ENCODE results near the gene ZBTB34.

The ZBTB34 gene

DNA sequence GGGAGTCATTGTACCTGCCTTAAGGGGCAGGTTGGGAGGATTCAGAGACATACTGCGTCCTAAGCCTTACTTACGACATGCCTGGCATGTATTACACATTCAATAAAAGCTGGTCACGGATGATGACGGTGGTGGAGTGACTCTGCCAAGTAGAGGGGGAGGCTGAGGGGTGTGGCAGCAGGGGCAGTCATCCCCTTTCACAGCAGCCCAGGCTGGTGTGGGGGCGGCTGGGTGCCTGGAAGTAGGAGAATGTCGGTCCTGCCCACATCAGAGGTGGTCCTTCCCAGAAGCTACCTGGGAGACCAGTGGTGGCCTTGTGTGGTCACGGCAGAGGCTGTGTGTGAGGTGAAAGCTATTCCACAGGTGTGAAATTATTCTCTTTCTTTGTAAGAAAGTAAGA is 8.9 kb downstream of the ZBTB34 start:
- no peak for DNase-seq (ENCODE audit: low spot score)
- WGBS, 2 donors (ENCODE audit: extremely low coverage in 2 of 2, insufficient read length in 2 of 2, insufficient replicate concordance in 1 of 2), result no CpG with 5 or more reads among the region's 7 CpGs
- Histone ChIP-seq H2AFZ (ENCODE audit: low read length) (no peak overlapping the region), H3K9me3 (replicated peaks in 1 of 2; ENCODE audit: control insufficient read depth in 2 of 2, insufficient read depth in 1 of 2, low read depth in 1 of 2, low read length in 2 of 2) (peaks cover 0 to 6% of the 10 kb centered on the region in 2 donors), H2BK12ac (ENCODE audit: low read length) (no peak overlapping the region), H3K4ac (ENCODE audit: low read length) (no peak overlapping the region), H2BK15ac (ENCODE audit: low read length) (no peak overlapping the region), H3K36me3 (replicated peaks in 1 of 2; ENCODE audit: control insufficient read depth in 2 of 2, insufficient read depth in 2 of 2, low read length in 2 of 2) (peaks cover 3 to 46% of the 10 kb centered on the region in 2 donors), H3K14ac (ENCODE audit: low read length) (no peak overlapping the region), H3K4me3 (ENCODE audit: low read length in 2 of 2) (no peak overlapping the region), H2BK5ac (ENCODE audit: low read length) (no peak overlapping the region), H2AK5ac (ENCODE audit: low read depth, low read length) (no peak overlapping the region), H3K18ac (ENCODE audit: low read length) (no peak overlapping the region), H3K27ac (replicated peaks; ENCODE audit: low read length) (no peak overlapping the region), H3K9ac (ENCODE audit: low read depth, low read length, poor library complexity) (no peak overlapping the region), H4K91ac (ENCODE audit: low read depth, low read length, poor library complexity) (no peak overlapping the region), H3K27me3 (ENCODE audit: control insufficient read depth in 3 of 3, insufficient read depth in 3 of 3, low read depth in 1 of 3, low read length in 3 of 3) (no peaks in the 10 kb centered on the region), H3K23ac (ENCODE audit: low read depth, low read length, poor library complexity) (no peak overlapping the region), H2BK120ac (ENCODE audit: low read depth, low read length) (no peak overlapping the region), H3K79me1 (ENCODE audit: low read depth, low read length) (peaks cover 2% of the 10 kb centered on the region), H3K4me1 (ENCODE audit: control insufficient read depth in 2 of 2, insufficient read depth in 1 of 2, low read depth in 1 of 2, low read length in 2 of 2) (peaks cover 0 to 1% of the 10 kb centered on the region in 2 donors), H4K8ac (ENCODE audit: low read depth, low read length) (no peak overlapping the region), H3K4me2 (ENCODE audit: insufficient read depth, low read length, poor library complexity, severe bottlenecking) (no peak overlapping the region)

DNA sequence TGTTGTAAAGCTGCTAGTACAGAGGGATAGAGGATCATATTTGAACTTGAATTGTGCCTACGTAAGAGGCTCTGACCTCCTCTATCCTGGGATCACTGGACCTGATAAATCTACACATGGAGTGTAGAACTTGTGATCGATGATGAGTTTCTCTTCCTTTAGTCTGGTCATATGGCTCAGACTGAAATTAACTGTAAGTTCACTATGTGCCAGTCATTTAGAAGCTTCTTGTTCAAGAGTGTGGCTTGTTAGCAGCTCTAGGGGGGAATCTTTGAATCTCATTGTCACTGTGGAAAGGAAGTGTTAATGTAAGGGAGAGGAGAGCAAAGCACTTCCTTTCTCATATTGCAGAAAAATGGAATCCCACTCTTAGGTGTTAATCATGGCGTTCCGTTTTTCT is 12.1 kb downstream of the ZBTB34 start:
- no peak overlapping the region for H4K91ac ChIP-seq (ENCODE audit: low read depth, low read length, poor library complexity)
- H3K9ac ChIP-seq (ENCODE audit: low read depth, low read length, poor library complexity), result no peak overlapping the region
- no peak overlapping the region for H3K18ac ChIP-seq (ENCODE audit: low read length)
- H3K14ac ChIP-seq (ENCODE audit: low read length), result no peak overlapping the region
- H4K8ac ChIP-seq (ENCODE audit: low read depth, low read length), result no peak overlapping the region
- H3K27me3 ChIP-seq (ENCODE audit: control insufficient read depth in 3 of 3, insufficient read depth in 3 of 3, low read depth in 1 of 3, low read length in 3 of 3), result no peaks in the 10 kb centered on the region
- H3K4me3 ChIP-seq (ENCODE audit: low read length in 2 of 2), result no peak overlapping the region
- no peak overlapping the region for H3K4ac ChIP-seq (ENCODE audit: low read length)
- no peak overlapping the region for H3K27ac ChIP-seq (replicated peaks; ENCODE audit: low read length)
- no peak overlapping the region for H2BK120ac ChIP-seq (ENCODE audit: low read depth, low read length)
- H2BK15ac ChIP-seq (ENCODE audit: low read length), result no peak overlapping the region
- DNase-seq (ENCODE audit: low spot score), result no peak
- H2AFZ ChIP-seq (ENCODE audit: low read length), result no peak overlapping the region
- H3K23ac ChIP-seq (ENCODE audit: low read depth, low read length, poor library complexity), result no peak overlapping the region
- H2BK12ac ChIP-seq (ENCODE audit: low read length), result no peak overlapping the region
- H3K9me3 ChIP-seq (replicated peaks in 1 of 2; ENCODE audit: control insufficient read depth in 2 of 2, insufficient read depth in 1 of 2, low read depth in 1 of 2, low read length in 2 of 2), result peaks cover 0 to 3% of the 10 kb centered on the region in 2 donors
- H2BK5ac ChIP-seq (ENCODE audit: low read length), result no peak overlapping the region
- peaks cover 0 to 1% of the 10 kb centered on the region in 2 donors for H3K4me1 ChIP-seq (ENCODE audit: control insufficient read depth in 2 of 2, insufficient read depth in 1 of 2, low read depth in 1 of 2, low read length in 2 of 2)
- no peak overlapping the region for H2AK5ac ChIP-seq (ENCODE audit: low read depth, low read length)
- no peak overlapping the region for H3K4me2 ChIP-seq (ENCODE audit: insufficient read depth, low read length, poor library complexity, severe bottlenecking)
- peaks cover 3 to 19% of the 10 kb centered on the region in 2 donors for H3K36me3 ChIP-seq (replicated peaks in 1 of 2; ENCODE audit: control insufficient read depth in 2 of 2, insufficient read depth in 2 of 2, low read length in 2 of 2)
- H3K79me1 ChIP-seq (ENCODE audit: low read depth, low read length), result peaks cover 4% of the 10 kb centered on the region
- no CpG with 5 or more reads among the region's 4 CpGs for WGBS, 2 donors (ENCODE audit: extremely low coverage in 2 of 2, insufficient read length in 2 of 2, insufficient replicate concordance in 1 of 2)

DNA sequence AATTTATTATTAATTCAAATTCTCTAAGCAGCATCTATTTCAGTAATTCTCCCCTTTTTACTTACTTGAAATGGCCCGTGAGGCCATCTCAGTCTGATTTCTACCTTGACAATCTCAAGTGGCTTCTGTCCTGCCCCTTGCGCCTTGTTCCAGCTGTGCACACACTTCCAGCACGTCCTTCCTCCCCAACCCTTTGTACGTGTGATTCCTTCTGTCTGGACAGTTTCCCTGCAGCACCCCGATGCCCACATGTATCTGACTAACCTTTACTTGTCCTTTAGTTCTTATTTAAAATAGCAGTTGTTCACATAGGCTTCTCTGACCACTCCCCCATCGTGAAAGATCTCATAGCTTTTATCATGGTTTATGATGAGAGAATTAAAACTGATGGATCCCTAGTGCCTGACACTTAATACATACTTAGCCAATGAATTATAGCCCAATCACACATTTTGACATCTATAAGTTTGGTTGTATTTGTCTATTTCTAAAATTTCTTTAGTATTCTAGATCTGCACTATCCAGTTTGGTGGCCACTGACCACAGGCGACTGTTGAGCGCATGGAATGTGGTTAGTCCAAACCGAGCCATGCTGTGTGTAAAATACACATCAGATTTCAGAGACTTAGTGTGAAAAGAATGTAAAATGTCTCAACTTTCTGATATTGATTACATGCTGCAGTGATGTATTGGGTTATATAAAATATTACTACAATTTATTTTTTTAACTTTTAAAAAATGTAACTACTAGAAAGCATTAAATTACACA is 14.3 kb downstream of the ZBTB34 start:
- H3K4me3 ChIP-seq (ENCODE audit: low read length in 2 of 2), result no peak overlapping the region
- H3K14ac ChIP-seq (ENCODE audit: low read length), result no peak overlapping the region
- peaks cover 4% of the 10 kb centered on the region for H3K79me1 ChIP-seq (ENCODE audit: low read depth, low read length)
- no peak overlapping the region for H3K4ac ChIP-seq (ENCODE audit: low read length)
- H4K8ac ChIP-seq (ENCODE audit: low read depth, low read length), result no peak overlapping the region
- WGBS, 2 donors (ENCODE audit: extremely low coverage in 2 of 2, insufficient read length in 2 of 2, insufficient replicate concordance in 1 of 2), result no CpG with 5 or more reads among the region's 9 CpGs
- H2BK5ac ChIP-seq (ENCODE audit: low read length), result no peak overlapping the region
- H2AK5ac ChIP-seq (ENCODE audit: low read depth, low read length), result no peak overlapping the region
- H3K27me3 ChIP-seq (ENCODE audit: control insufficient read depth in 3 of 3, insufficient read depth in 3 of 3, low read depth in 1 of 3, low read length in 3 of 3), result no peaks in the 10 kb centered on the region
- H3K9ac ChIP-seq (ENCODE audit: low read depth, low read length, poor library complexity), result no peak overlapping the region
- no peak overlapping the region for H4K91ac ChIP-seq (ENCODE audit: low read depth, low read length, poor library complexity)
- no peak overlapping the region for H3K23ac ChIP-seq (ENCODE audit: low read depth, low read length, poor library complexity)
- peaks cover 0 to 3% of the 10 kb centered on the region in 2 donors for H3K9me3 ChIP-seq (replicated peaks in 1 of 2; ENCODE audit: control insufficient read depth in 2 of 2, insufficient read depth in 1 of 2, low read depth in 1 of 2, low read length in 2 of 2)
- H3K27ac ChIP-seq (replicated peaks; ENCODE audit: low read length), result no peak overlapping the region
- no peaks in the 10 kb centered on the region for H3K4me1 ChIP-seq (ENCODE audit: control insufficient read depth in 2 of 2, insufficient read depth in 1 of 2, low read depth in 1 of 2, low read length in 2 of 2)
- no peak for DNase-seq (ENCODE audit: low spot score)
- H3K36me3 ChIP-seq (replicated peaks in 1 of 2; ENCODE audit: control insufficient read depth in 2 of 2, insufficient read depth in 2 of 2, low read length in 2 of 2), result peaks cover 6 to 11% of the 10 kb centered on the region in 2 donors
- no peak overlapping the region for H2BK15ac ChIP-seq (ENCODE audit: low read length)
- H3K4me2 ChIP-seq (ENCODE audit: insufficient read depth, low read length, poor library complexity, severe bottlenecking), result no peak overlapping the region
- no peak overlapping the region for H3K18ac ChIP-seq (ENCODE audit: low read length)
- H2AFZ ChIP-seq (ENCODE audit: low read length), result no peak overlapping the region
- no peak overlapping the region for H2BK12ac ChIP-seq (ENCODE audit: low read length)
- H2BK120ac ChIP-seq (ENCODE audit: low read depth, low read length), result no peak overlapping the region

DNA sequence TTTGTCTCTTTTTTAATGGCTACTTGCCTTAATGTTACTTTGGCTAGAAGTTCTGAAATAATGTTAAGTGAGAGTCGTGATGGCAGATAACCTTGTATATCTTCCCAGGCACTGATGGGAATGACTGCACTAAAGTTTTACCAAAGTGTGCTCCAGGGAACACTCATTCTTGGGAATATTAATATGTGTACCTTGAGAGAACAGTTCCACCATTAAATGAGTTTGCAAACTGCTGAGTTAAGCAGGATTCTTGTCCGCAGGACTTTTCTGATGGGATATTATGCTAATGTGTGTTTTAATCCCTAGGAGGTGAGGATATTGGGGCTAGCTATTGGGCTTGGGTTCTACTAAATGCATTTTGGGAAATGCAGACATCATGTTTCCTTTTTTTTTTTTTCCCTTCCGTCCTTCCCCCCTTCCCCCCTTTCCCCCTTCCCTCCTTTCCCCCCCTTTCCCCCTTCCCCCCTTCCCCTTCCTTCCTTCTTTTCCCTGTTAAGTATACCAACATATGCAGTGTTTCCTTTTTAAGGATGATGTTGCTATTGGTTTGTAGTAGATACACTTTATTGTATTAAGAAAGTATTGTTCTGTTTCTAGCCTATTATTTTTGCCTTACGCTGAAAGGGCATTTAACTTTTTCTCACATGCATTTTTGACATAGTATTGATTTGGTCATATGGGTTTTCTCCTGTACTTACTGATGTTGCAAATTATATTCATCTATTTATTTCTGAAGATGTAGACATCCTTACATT is 15.5 kb downstream of the ZBTB34 start:
- no peak for DNase-seq (ENCODE audit: low spot score)
- Histone ChIP-seq H3K4me1 (ENCODE audit: control insufficient read depth in 2 of 2, insufficient read depth in 1 of 2, low read depth in 1 of 2, low read length in 2 of 2) (no peaks in the 10 kb centered on the region), H3K27me3 (ENCODE audit: control insufficient read depth in 3 of 3, insufficient read depth in 3 of 3, low read depth in 1 of 3, low read length in 3 of 3) (no peaks in the 10 kb centered on the region), H3K23ac (ENCODE audit: low read depth, low read length, poor library complexity) (no peak overlapping the region), H4K91ac (ENCODE audit: low read depth, low read length, poor library complexity) (no peak overlapping the region), H3K36me3 (replicated peaks in 1 of 2; ENCODE audit: control insufficient read depth in 2 of 2, insufficient read depth in 2 of 2, low read length in 2 of 2) (peaks cover 13 to 23% of the 10 kb centered on the region in 2 donors), H2BK12ac (ENCODE audit: low read length) (no peak overlapping the region), H3K27ac (replicated peaks; ENCODE audit: low read length) (no peak overlapping the region), H3K18ac (ENCODE audit: low read length) (no peak overlapping the region), H3K9ac (ENCODE audit: low read depth, low read length, poor library complexity) (no peak overlapping the region), H3K79me1 (ENCODE audit: low read depth, low read length) (peaks cover 4% of the 10 kb centered on the region), H2AFZ (ENCODE audit: low read length) (no peak overlapping the region), H2BK5ac (ENCODE audit: low read length) (no peak overlapping the region), H2BK15ac (ENCODE audit: low read length) (no peak overlapping the region), H3K9me3 (replicated peaks in 1 of 2; ENCODE audit: control insufficient read depth in 2 of 2, insufficient read depth in 1 of 2, low read depth in 1 of 2, low read length in 2 of 2) (peaks cover 0 to 2% of the 10 kb centered on the region in 2 donors), H4K8ac (ENCODE audit: low read depth, low read length) (no peak overlapping the region), H2AK5ac (ENCODE audit: low read depth, low read length) (no peak overlapping the region), H3K4ac (ENCODE audit: low read length) (no peak overlapping the region), H2BK120ac (ENCODE audit: low read depth, low read length) (no peak overlapping the region), H3K4me3 (ENCODE audit: low read length in 2 of 2) (no peak overlapping the region), H3K14ac (ENCODE audit: low read length) (no peak overlapping the region), H3K4me2 (ENCODE audit: insufficient read depth, low read length, poor library complexity, severe bottlenecking) (no peak overlapping the region)
- no CpG with 5 or more reads among the region's 4 CpGs for WGBS, 2 donors (ENCODE audit: extremely low coverage in 2 of 2, insufficient read length in 2 of 2, insufficient replicate concordance in 1 of 2)
